OCI-LY1 (cell line): ENCODE measurements around the gene DTWD1.

Source experiments
- H2AFZ ChIP-seq: fragments of 200-600 bp; sonication (generic), shearing (Covaris generic); 2 replicates; pipeline ENCODE4 v1.6.0; 2014; ENCODE audit warnings: antibody characterized with exemption, mild to moderate bottlenecking, low read length
- H3F3A ChIP-seq: fragments of 200-600 bp; sonication (generic), shearing (Covaris generic); 2 replicates; pipeline ENCODE4 v1.6.0; 2014; ENCODE audit warnings: mild to moderate bottlenecking, antibody characterized with exemption, low read length, moderate library complexity; ENCODE audit not compliant: insufficient read depth
- H3K27ac ChIP-seq: fragments of 200-600 bp; sonication (generic); 2 replicates; pipeline ENCODE4 v1.5.1; 2014; ENCODE audit warnings: low read length, mixed run types, mild to moderate bottlenecking, low read depth; ENCODE audit not compliant: poor library complexity, severe bottlenecking
- H3K27me3 ChIP-seq: fragments of 200-600 bp; sonication (generic); 2 replicates; pipeline ENCODE4 v1.6.0; 2014; ENCODE audit warnings: antibody characterized with exemption, mild to moderate bottlenecking, low read length, moderate library complexity; ENCODE audit not compliant: insufficient read depth
- H3K36me3 ChIP-seq: fragments of 200-600 bp; sonication (generic); 2 replicates; pipeline ENCODE4 v1.6.1; 2014; ENCODE audit warnings: mild to moderate bottlenecking, antibody characterized with exemption, low read length, moderate library complexity, mixed read lengths; ENCODE audit not compliant: insufficient read depth
- H3K4me1 ChIP-seq: fragments of 200-600 bp; sonication (generic); 2 replicates; pipeline ENCODE4 v1.5.1; 2014; ENCODE audit warnings: mild to moderate bottlenecking, low read length, moderate library complexity; ENCODE audit not compliant: insufficient read depth, severe bottlenecking
- H3K4me2 ChIP-seq: fragments of 200-600 bp; sonication (generic), shearing (Covaris generic); 2 replicates; pipeline ENCODE4 v1.6.1; 2014; ENCODE audit warnings: low read length
- H3K4me3 ChIP-seq: fragments of 200-600 bp; sonication (generic); 2 replicates; pipeline ENCODE4 v1.5.1; 2014; ENCODE audit warnings: low read length, low read depth, mild to moderate bottlenecking, mixed read lengths; ENCODE audit not compliant: poor library complexity, severe bottlenecking
- H3K79me2 ChIP-seq: fragments of 200-600 bp; shearing (Covaris generic); 2 replicates; pipeline ENCODE4 v1.6.1; 2016; ENCODE audit warnings: mixed run types, low read length, mixed read lengths; ENCODE audit not compliant: insufficient read depth
- H3K9ac ChIP-seq: fragments of 200-600 bp; sonication (generic), shearing (Covaris generic); 2 replicates; pipeline ENCODE4 v1.6.1; 2014; ENCODE audit warnings: mild to moderate bottlenecking, low read length, mixed read lengths
- H3K9me2 ChIP-seq: fragments of 200-600 bp; sonication (generic), shearing (Covaris generic); 2 replicates; pipeline ENCODE4 v1.6.1; 2014; ENCODE audit warnings: low read depth, mild to moderate bottlenecking, low read length, mixed read lengths
- H3K9me3 ChIP-seq: fragments of 200-600 bp; shearing (Covaris generic); 2 replicates; pipeline ENCODE4 v1.6.1; 2014; ENCODE audit warnings: low read length, mixed read lengths
- H4K20me1 ChIP-seq: fragments of 200-600 bp; sonication (generic), shearing (Covaris generic); 2 replicates; pipeline ENCODE4 v1.6.0; 2016; ENCODE audit warnings: mild to moderate bottlenecking, low read length; ENCODE audit not compliant: insufficient read depth
- EZH2 ChIP-seq: fragments of 200-600 bp; sonication (generic), shearing (Covaris generic); IDR thresholded peaks from 2 replicates; pipeline ENCODE4 v1.8.0; 2017; ENCODE audit warnings: borderline replicate concordance, mixed run types, mild to moderate bottlenecking, antibody characterized with exemption, low read length, moderate library complexity, mixed read lengths
- TF ChIP-seq, protein P1 (sequence below): fragments of 200-600 bp; sonication (generic), shearing (Covaris generic); IDR thresholded peaks from 2 replicates; pipeline ENCODE4 v1.5.1; 2017; ENCODE audit warnings: mild to moderate bottlenecking, antibody characterized with exemption, low read length, moderate library complexity, mixed read lengths

Gene DTWD1

GRCh38 chr15:49649987-49650386, 29.1 kb downstream of the DTWD1 start:
- Histone ChIP-seq H3K27ac (no peak overlapping the region), H3K27me3 (no peaks in the 10 kb centered on the region; the same call in 1 of the 2 replicates), H3K9me2 (no peaks in the 10 kb centered on the region), H3K9ac (no peak overlapping the region), H3K79me2 (no peaks in the 10 kb centered on the region), H3K9me3 (peaks cover 6% of the 10 kb centered on the region; the same call in 1 of the 2 replicates), H3F3A (no peaks in the 10 kb centered on the region), H3K4me2 (no peak overlapping the region), H3K36me3 (no peaks in the 10 kb centered on the region), H3K4me1 (no peaks in the 10 kb centered on the region), H4K20me1 (no peaks in the 10 kb centered on the region), H2AFZ (no peak overlapping the region), H3K4me3 (no peak overlapping the region)
- TF ChIP-seq, protein P1, sequence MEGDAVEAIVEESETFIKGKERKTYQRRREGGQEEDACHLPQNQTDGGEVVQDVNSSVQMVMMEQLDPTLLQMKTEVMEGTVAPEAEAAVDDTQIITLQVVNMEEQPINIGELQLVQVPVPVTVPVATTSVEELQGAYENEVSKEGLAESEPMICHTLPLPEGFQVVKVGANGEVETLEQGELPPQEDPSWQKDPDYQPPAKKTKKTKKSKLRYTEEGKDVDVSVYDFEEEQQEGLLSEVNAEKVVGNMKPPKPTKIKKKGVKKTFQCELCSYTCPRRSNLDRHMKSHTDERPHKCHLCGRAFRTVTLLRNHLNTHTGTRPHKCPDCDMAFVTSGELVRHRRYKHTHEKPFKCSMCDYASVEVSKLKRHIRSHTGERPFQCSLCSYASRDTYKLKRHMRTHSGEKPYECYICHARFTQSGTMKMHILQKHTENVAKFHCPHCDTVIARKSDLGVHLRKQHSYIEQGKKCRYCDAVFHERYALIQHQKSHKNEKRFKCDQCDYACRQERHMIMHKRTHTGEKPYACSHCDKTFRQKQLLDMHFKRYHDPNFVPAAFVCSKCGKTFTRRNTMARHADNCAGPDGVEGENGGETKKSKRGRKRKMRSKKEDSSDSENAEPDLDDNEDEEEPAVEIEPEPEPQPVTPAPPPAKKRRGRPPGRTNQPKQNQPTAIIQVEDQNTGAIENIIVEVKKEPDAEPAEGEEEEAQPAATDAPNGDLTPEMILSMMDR: no peak

GRCh38 chr15:49650676-49651075, 29.8 kb downstream of the DTWD1 start:
- no peaks in the 10 kb centered on the region; the same call in 1 of the 2 replicates for H3K27me3 ChIP-seq
- no peaks in the 10 kb centered on the region for H3K36me3 ChIP-seq
- H3K9me3 ChIP-seq: peaks cover 6% of the 10 kb centered on the region; the same call in 1 of the 2 replicates
- no peak overlapping the region for H3K4me2 ChIP-seq
- TF ChIP-seq, protein P1: no peak
- TF ChIP-seq EZH2: no peak
- no peaks in the 10 kb centered on the region for H3K9me2 ChIP-seq
- no peaks in the 10 kb centered on the region for H4K20me1 ChIP-seq
- no peak overlapping the region for H2AFZ ChIP-seq
- H3K9ac ChIP-seq: no peak overlapping the region
- H3K27ac ChIP-seq: no peak overlapping the region
- no peaks in the 10 kb centered on the region for H3K4me1 ChIP-seq
- H3F3A ChIP-seq: no peaks in the 10 kb centered on the region
- no peaks in the 10 kb centered on the region for H3K79me2 ChIP-seq
- no peak overlapping the region for H3K4me3 ChIP-seq

- H3K4me3 ChIP-seq: no peak overlapping the region
- no peaks in the 10 kb centered on the region; the same call in 1 of the 2 replicates for H3K27me3 ChIP-seq
- no peak overlapping the region for H3K9ac ChIP-seq
- H4K20me1 ChIP-seq: no peaks in the 10 kb centered on the region
- no peak overlapping the region for H3K27ac ChIP-seq
- H3K4me1 ChIP-seq: no peaks in the 10 kb centered on the region
- no peaks in the 10 kb centered on the region for H3K79me2 ChIP-seq
- H3K4me2 ChIP-seq: no peak overlapping the region
- H3F3A ChIP-seq: no peaks in the 10 kb centered on the region
- no peak overlapping the region for H2AFZ ChIP-seq
- TF ChIP-seq EZH2: no peak
- TF ChIP-seq, protein P1: no peak
- H3K9me2 ChIP-seq: no peaks in the 10 kb centered on the region; the same call in 1 of the 2 replicates
- peaks cover 6% of the 10 kb centered on the region; the same call in 1 of the 2 replicates for H3K9me3 ChIP-seq
- no peaks in the 10 kb centered on the region for H3K36me3 ChIP-seq
Observed at GRCh38 chr15:49652922-49653321, 32.1 kb downstream of the DTWD1 start.
